ENCODE results near the gene PDGFB.

- TF ChIP-seq, protein P1, sequence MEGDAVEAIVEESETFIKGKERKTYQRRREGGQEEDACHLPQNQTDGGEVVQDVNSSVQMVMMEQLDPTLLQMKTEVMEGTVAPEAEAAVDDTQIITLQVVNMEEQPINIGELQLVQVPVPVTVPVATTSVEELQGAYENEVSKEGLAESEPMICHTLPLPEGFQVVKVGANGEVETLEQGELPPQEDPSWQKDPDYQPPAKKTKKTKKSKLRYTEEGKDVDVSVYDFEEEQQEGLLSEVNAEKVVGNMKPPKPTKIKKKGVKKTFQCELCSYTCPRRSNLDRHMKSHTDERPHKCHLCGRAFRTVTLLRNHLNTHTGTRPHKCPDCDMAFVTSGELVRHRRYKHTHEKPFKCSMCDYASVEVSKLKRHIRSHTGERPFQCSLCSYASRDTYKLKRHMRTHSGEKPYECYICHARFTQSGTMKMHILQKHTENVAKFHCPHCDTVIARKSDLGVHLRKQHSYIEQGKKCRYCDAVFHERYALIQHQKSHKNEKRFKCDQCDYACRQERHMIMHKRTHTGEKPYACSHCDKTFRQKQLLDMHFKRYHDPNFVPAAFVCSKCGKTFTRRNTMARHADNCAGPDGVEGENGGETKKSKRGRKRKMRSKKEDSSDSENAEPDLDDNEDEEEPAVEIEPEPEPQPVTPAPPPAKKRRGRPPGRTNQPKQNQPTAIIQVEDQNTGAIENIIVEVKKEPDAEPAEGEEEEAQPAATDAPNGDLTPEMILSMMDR (conservative IDR thresholded peaks at IDR 0.05; ENCODE audit: low read depth in 2 of 2) = no peak
- TF ChIP-seq POLR2AphosphoS5 (IDR thresholded peaks at IDR 0.05; ENCODE audit: low read depth) = no peak
- TF ChIP-seq REST (IDR thresholded peaks at IDR 0.05; ENCODE audit: unreplicated experiment) = no peak
- TF ChIP-seq EZH2 (IDR thresholded peaks at IDR 0.05; ENCODE audit: low read depth, unreplicated experiment) = no peak
- no peak for TF ChIP-seq ZNF114 (CRISPR knock-in tag; IDR thresholded peaks at IDR 0.05)
Observed at GRCh38 chr22:39197578-39197977, 47.2 kb downstream of the PDGFB start.

All from GM23338 (cell line).